OCI-LY1 (cell line): Measurements from ENCODE around the gene KIF21A.

Experiments used
- H2AFZ ChIP-seq: fragments of 200-600 bp; sonication (generic), shearing (Covaris generic); 2 replicates; pipeline ENCODE4 v1.6.0; 2014; ENCODE audit warnings: antibody characterized with exemption, mild to moderate bottlenecking, low read length
- H3F3A ChIP-seq: fragments of 200-600 bp; sonication (generic), shearing (Covaris generic); 2 replicates; pipeline ENCODE4 v1.6.0; 2014; ENCODE audit warnings: mild to moderate bottlenecking, antibody characterized with exemption, low read length, moderate library complexity; ENCODE audit not compliant: insufficient read depth
- H3K27ac ChIP-seq: fragments of 200-600 bp; sonication (generic); 2 replicates; pipeline ENCODE4 v1.5.1; 2014; ENCODE audit warnings: low read length, mixed run types, mild to moderate bottlenecking, low read depth; ENCODE audit not compliant: poor library complexity, severe bottlenecking
- H3K27me3 ChIP-seq: fragments of 200-600 bp; sonication (generic); 2 replicates; pipeline ENCODE4 v1.6.0; 2014; ENCODE audit warnings: antibody characterized with exemption, mild to moderate bottlenecking, low read length, moderate library complexity; ENCODE audit not compliant: insufficient read depth
- H3K36me3 ChIP-seq: fragments of 200-600 bp; sonication (generic); 2 replicates; pipeline ENCODE4 v1.6.1; 2014; ENCODE audit warnings: mild to moderate bottlenecking, antibody characterized with exemption, low read length, moderate library complexity, mixed read lengths; ENCODE audit not compliant: insufficient read depth
- H3K4me1 ChIP-seq: fragments of 200-600 bp; sonication (generic); 2 replicates; pipeline ENCODE4 v1.5.1; 2014; ENCODE audit warnings: mild to moderate bottlenecking, low read length, moderate library complexity; ENCODE audit not compliant: insufficient read depth, severe bottlenecking
- H3K4me2 ChIP-seq: fragments of 200-600 bp; sonication (generic), shearing (Covaris generic); 2 replicates; pipeline ENCODE4 v1.6.1; 2014; ENCODE audit warnings: low read length
- H3K4me3 ChIP-seq: fragments of 200-600 bp; sonication (generic); 2 replicates; pipeline ENCODE4 v1.5.1; 2014; ENCODE audit warnings: low read length, low read depth, mild to moderate bottlenecking, mixed read lengths; ENCODE audit not compliant: poor library complexity, severe bottlenecking
- H3K79me2 ChIP-seq: fragments of 200-600 bp; shearing (Covaris generic); 2 replicates; pipeline ENCODE4 v1.6.1; 2016; ENCODE audit warnings: mixed run types, low read length, mixed read lengths; ENCODE audit not compliant: insufficient read depth
- H3K9ac ChIP-seq: fragments of 200-600 bp; sonication (generic), shearing (Covaris generic); 2 replicates; pipeline ENCODE4 v1.6.1; 2014; ENCODE audit warnings: mild to moderate bottlenecking, low read length, mixed read lengths
- H3K9me2 ChIP-seq: fragments of 200-600 bp; sonication (generic), shearing (Covaris generic); 2 replicates; pipeline ENCODE4 v1.6.1; 2014; ENCODE audit warnings: low read depth, mild to moderate bottlenecking, low read length, mixed read lengths
- H3K9me3 ChIP-seq: fragments of 200-600 bp; shearing (Covaris generic); 2 replicates; pipeline ENCODE4 v1.6.1; 2014; ENCODE audit warnings: low read length, mixed read lengths
- H4K20me1 ChIP-seq: fragments of 200-600 bp; sonication (generic), shearing (Covaris generic); 2 replicates; pipeline ENCODE4 v1.6.0; 2016; ENCODE audit warnings: mild to moderate bottlenecking, low read length; ENCODE audit not compliant: insufficient read depth
- EZH2 ChIP-seq: fragments of 200-600 bp; sonication (generic), shearing (Covaris generic); IDR thresholded peaks from 2 replicates; pipeline ENCODE4 v1.8.0; 2017; ENCODE audit warnings: borderline replicate concordance, mixed run types, mild to moderate bottlenecking, antibody characterized with exemption, low read length, moderate library complexity, mixed read lengths
- TF ChIP-seq, protein P1 (sequence below): fragments of 200-600 bp; sonication (generic), shearing (Covaris generic); IDR thresholded peaks from 2 replicates; pipeline ENCODE4 v1.5.1; 2017; ENCODE audit warnings: mild to moderate bottlenecking, antibody characterized with exemption, low read length, moderate library complexity, mixed read lengths

The KIF21A gene

DNA sequence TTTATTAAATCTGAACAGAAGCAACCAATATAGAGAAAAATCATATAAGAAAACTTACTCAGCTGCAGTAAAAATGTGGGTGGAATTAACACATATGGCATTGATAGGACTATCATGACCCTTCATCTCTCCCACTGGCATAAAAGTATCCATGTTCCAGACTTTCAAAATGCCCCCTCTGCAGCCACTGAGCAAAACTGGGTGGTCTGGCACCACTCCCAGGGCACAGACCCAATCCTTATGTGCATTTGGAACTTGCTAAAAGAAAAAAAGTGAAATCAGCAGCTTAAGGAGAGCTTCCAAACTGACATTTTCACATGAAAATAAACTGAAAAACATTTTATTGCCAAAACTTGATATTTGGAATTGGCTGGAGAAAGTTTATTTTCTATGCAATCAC, 141.5 kb downstream of the KIF21A start:
- Histone ChIP-seq H3K4me3 (no peak overlapping the region), H3F3A (no peaks in the 10 kb centered on the region), H3K27ac (no peak overlapping the region), H3K9me3 (no peaks in the 10 kb centered on the region), H3K9ac (no peak overlapping the region), H3K4me2 (no peak overlapping the region), H2AFZ (no peak overlapping the region), H3K79me2 (no peaks in the 10 kb centered on the region), H3K36me3 (peaks cover 10% of the 10 kb centered on the region), H4K20me1 (no peaks in the 10 kb centered on the region), H3K9me2 (no peaks in the 10 kb centered on the region), H3K4me1 (no peaks in the 10 kb centered on the region), H3K27me3 (no peaks in the 10 kb centered on the region)
- TF ChIP-seq EZH2 = no peak
- TF ChIP-seq, protein P1, sequence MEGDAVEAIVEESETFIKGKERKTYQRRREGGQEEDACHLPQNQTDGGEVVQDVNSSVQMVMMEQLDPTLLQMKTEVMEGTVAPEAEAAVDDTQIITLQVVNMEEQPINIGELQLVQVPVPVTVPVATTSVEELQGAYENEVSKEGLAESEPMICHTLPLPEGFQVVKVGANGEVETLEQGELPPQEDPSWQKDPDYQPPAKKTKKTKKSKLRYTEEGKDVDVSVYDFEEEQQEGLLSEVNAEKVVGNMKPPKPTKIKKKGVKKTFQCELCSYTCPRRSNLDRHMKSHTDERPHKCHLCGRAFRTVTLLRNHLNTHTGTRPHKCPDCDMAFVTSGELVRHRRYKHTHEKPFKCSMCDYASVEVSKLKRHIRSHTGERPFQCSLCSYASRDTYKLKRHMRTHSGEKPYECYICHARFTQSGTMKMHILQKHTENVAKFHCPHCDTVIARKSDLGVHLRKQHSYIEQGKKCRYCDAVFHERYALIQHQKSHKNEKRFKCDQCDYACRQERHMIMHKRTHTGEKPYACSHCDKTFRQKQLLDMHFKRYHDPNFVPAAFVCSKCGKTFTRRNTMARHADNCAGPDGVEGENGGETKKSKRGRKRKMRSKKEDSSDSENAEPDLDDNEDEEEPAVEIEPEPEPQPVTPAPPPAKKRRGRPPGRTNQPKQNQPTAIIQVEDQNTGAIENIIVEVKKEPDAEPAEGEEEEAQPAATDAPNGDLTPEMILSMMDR = no peak

DNA sequence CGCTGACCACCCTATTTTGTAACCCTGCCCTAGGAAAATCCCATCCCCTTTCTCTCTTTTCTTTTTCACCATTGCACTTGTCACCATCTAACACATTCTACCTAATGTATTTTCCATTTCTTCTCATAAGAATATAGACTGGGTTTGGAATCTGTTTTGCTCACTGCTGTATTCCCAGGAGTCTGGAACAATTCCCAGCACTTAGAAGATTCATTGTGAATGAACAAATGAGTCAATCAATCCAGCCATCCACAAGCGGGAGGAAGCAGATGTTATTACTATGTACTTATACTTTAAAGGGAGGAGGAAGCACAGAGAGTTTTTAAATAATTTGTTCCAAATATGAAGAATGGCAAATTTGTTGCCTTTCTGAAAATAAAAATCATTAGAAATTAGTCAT, 142.1 kb downstream of the KIF21A start:
- Histone ChIP-seq H3K4me2 (no peak overlapping the region), H3K9ac (no peak overlapping the region), H3K79me2 (no peaks in the 10 kb centered on the region), H3K4me1 (no peaks in the 10 kb centered on the region), H3K27me3 (no peaks in the 10 kb centered on the region), H2AFZ (no peak overlapping the region), H3F3A (no peaks in the 10 kb centered on the region), H3K36me3 (peaks cover 10% of the 10 kb centered on the region), H3K27ac (no peak overlapping the region), H4K20me1 (no peaks in the 10 kb centered on the region), H3K9me3 (no peaks in the 10 kb centered on the region), H3K4me3 (no peak overlapping the region), H3K9me2 (no peaks in the 10 kb centered on the region)
- TF ChIP-seq EZH2 = no peak
- TF ChIP-seq, protein P1 = no peak

DNA sequence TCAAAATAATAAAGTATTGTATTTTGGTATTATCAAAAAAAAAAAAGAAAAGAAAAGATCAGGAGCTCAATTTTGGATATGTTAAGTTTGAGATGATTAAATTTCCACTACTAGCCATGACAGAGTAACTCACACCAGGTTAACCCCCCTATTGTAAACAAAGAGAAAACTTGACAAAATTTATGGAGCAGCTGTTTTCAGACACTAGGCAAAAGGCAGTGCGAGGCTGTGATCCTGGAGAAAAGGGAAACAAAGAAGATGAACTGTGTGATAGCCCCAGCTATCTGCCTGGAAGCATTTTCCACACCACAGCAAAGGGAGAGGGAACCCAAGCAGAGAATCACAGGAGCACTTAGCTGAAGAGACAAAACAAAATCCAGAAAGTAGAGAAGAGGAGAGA, 145.0 kb downstream of the KIF21A start:
- H3K4me2 ChIP-seq = no peak overlapping the region
- H2AFZ ChIP-seq = no peak overlapping the region
- H3F3A ChIP-seq = no peaks in the 10 kb centered on the region

More for the DNA sequence above, 145.0 kb downstream of the KIF21A start:
- H3K79me2 ChIP-seq = no peaks in the 10 kb centered on the region
- no peak overlapping the region for H3K4me3 ChIP-seq
- no peaks in the 10 kb centered on the region for H4K20me1 ChIP-seq
- no peak overlapping the region for H3K9ac ChIP-seq
- H3K4me1 ChIP-seq = no peaks in the 10 kb centered on the region
- H3K36me3 ChIP-seq = 0 out of 2 replicates have a peak, but pooled peaks cover 7% of the 10 kb centered on the region
- H3K27ac ChIP-seq = no peak overlapping the region
- no peaks in the 10 kb centered on the region for H3K9me2 ChIP-seq
- TF ChIP-seq EZH2 = no peak
- TF ChIP-seq, protein P1 = no peak
- H3K9me3 ChIP-seq = no peaks in the 10 kb centered on the region
- H3K27me3 ChIP-seq = no peaks in the 10 kb centered on the region
